KMS-11 (cell line): ENCODE data around the gene PPP1R36.
A peak's percentile ranks its signal among the peaks of the same experiment; 100 is the strongest.

ENCODE experiments used
- H2AFZ ChIP-seq: fragments of 200-600 bp; sonication (generic); 2 replicates; pipeline ENCODE4 v1.6.1; 2016; ENCODE audit warnings: antibody characterized with exemption, mixed run types, low read depth
- H3K27ac ChIP-seq: fragments of 200-600 bp; sonication (generic); 2 replicates; pipeline ENCODE4 v1.6.1; 2016; ENCODE audit warnings: mild to moderate bottlenecking, mixed run types
- H3K27me3 ChIP-seq: fragments of 200-600 bp; sonication (generic); 2 replicates; pipeline ENCODE4 v1.6.1; 2017; ENCODE audit warnings: mild to moderate bottlenecking, low read depth, mixed run types, moderate library complexity; ENCODE audit not compliant: insufficient read depth
- H3K36me3 ChIP-seq: fragments of 200-600 bp; sonication (generic); 2 replicates; pipeline ENCODE4 v1.6.1; 2017; ENCODE audit warnings: mild to moderate bottlenecking, mixed run types; ENCODE audit not compliant: insufficient read depth
- H3K4me1 ChIP-seq: fragments of 200-600 bp; sonication (generic); 2 replicates; pipeline ENCODE4 v1.6.1; 2016; ENCODE audit warnings: mild to moderate bottlenecking, low read depth, mixed run types; ENCODE audit not compliant: poor library complexity, severe bottlenecking
- H3K4me2 ChIP-seq: fragments of 200-600 bp; sonication (generic); 2 replicates; pipeline ENCODE4 v1.7.0; 2016; ENCODE audit warnings: mild to moderate bottlenecking, mixed run types
- H3K4me3 ChIP-seq: fragments of 200-600 bp; sonication (generic); IDR thresholded peaks from 2 replicates; pipeline ENCODE4 v1.6.1; 2017; ENCODE audit warnings: low read depth, low read length, mixed read lengths; ENCODE audit not compliant: insufficient read depth
- H3K79me2 ChIP-seq: fragments of 200-600 bp; sonication (generic); 2 replicates; pipeline ENCODE4 v1.6.1; 2016; ENCODE audit warnings: low read depth, mixed run types; ENCODE audit not compliant: insufficient read depth
- H3K9ac ChIP-seq: fragments of 200-600 bp; sonication (generic); 2 replicates; pipeline ENCODE4 v1.6.1; 2016; ENCODE audit warnings: mild to moderate bottlenecking, mixed run types
- H4K20me1 ChIP-seq: fragments of 200-600 bp; sonication (generic); 2 replicates; pipeline ENCODE4 v1.6.1; 2016; ENCODE audit warnings: mild to moderate bottlenecking, mixed run types; ENCODE audit not compliant: insufficient read depth
- CTCF ChIP-seq: fragments of 200-600 bp; sonication (generic); conservative IDR thresholded peaks from 2 replicates; pipeline ENCODE4 v1.6.1; 2017; ENCODE audit warnings: low read depth, mild to moderate bottlenecking, antibody characterized with exemption, low read length, moderate library complexity, mixed read lengths

The PPP1R36 gene

GRCh38 chr14:64549791-64550620 is at the start of gene PPP1R36:
TSS of gene PPP1R36 (plus strand) at chr14:64549961. CDS start at chr14:64549998, 37 bp downstream.
- no peaks in the 10 kb centered on the region for H3K79me2 ChIP-seq
- H3K4me3 ChIP-seq, result no peak within 1 kb of the TSS
- H3K4me2 ChIP-seq, result no peak within 1 kb of the TSS
- H3K27ac ChIP-seq, result no peak within 1 kb of the TSS
- H4K20me1 ChIP-seq, result no peaks in the 10 kb centered on the region
- H3K27me3 ChIP-seq, result no peaks in the 10 kb centered on the region
- H3K9ac ChIP-seq, result no peak within 1 kb of the TSS
- TF ChIP-seq CTCF, result no peak
- no peak within 1 kb of the TSS for H2AFZ ChIP-seq
- H3K4me1 ChIP-seq, result no peaks in the 10 kb centered on the region
- H3K36me3 ChIP-seq, result no peaks in the 10 kb centered on the region

GRCh38 chr14:64500088-64500487 is 49.7 kb upstream of the PPP1R36 start:
- Histone ChIP-seq H2AFZ (no peak overlapping the region), H3K9ac (no peak overlapping the region), H3K4me1 (peaks cover 31% of the 10 kb centered on the region), H3K27me3 (no peaks in the 10 kb centered on the region), H3K36me3 (0 out of 2 replicates have a peak, but pooled peaks cover 2% of the 10 kb centered on the region), H3K79me2 (peaks cover 46% of the 10 kb centered on the region), H3K27ac (no peak overlapping the region), H3K4me2 (peak overlapping the region; percentile 47; the same call in 1 of the 2 replicates), H4K20me1 (no peaks in the 10 kb centered on the region), H3K4me3 (no peak overlapping the region)
- TF ChIP-seq CTCF, result no peak

- peaks cover 32% of the 10 kb centered on the region for H3K4me1 ChIP-seq
- no peaks in the 10 kb centered on the region for H3K27me3 ChIP-seq
- H2AFZ ChIP-seq, result no peak overlapping the region
- peak overlapping the region; percentile 98; the same call in 1 of the 2 replicates for H3K27ac ChIP-seq
- H3K9ac ChIP-seq, result peak overlapping the region; percentile 97; the same call in 1 of the 2 replicates
- H3K36me3 ChIP-seq, result 0 out of 2 replicates have a peak, but pooled peaks cover 2% of the 10 kb centered on the region
- no peaks in the 10 kb centered on the region for H4K20me1 ChIP-seq
- peaks cover 60% of the 10 kb centered on the region for H3K79me2 ChIP-seq
- no peak overlapping the region for H3K4me3 ChIP-seq
- no peak for TF ChIP-seq CTCF
- H3K4me2 ChIP-seq, result peak overlapping the region; percentile 85
These were observed 48.2 kb upstream of the PPP1R36 start for GRCh38 chr14:64501411-64502171.

GRCh38 chr14:64502456-64502855 is 47.3 kb upstream of the PPP1R36 start:
- no peak overlapping the region for H2AFZ ChIP-seq
- no peak overlapping the region for H3K4me3 ChIP-seq
- no peak for TF ChIP-seq CTCF
- H3K36me3 ChIP-seq, result 0 out of 2 replicates have a peak, but pooled peaks cover 2% of the 10 kb centered on the region
- no peaks in the 10 kb centered on the region for H4K20me1 ChIP-seq
- no peaks in the 10 kb centered on the region for H3K27me3 ChIP-seq
- peak overlapping the region; percentile 97 for H3K9ac ChIP-seq
- H3K27ac ChIP-seq, result peak overlapping the region; percentile 98
- peak overlapping the region; percentile 85 for H3K4me2 ChIP-seq
- peaks cover 41% of the 10 kb centered on the region for H3K4me1 ChIP-seq
- H3K79me2 ChIP-seq, result peaks cover 69% of the 10 kb centered on the region
